CD14-positive monocyte (primary cell): ENCODE data around the gene SMAD3. TPM values are rescaled to one million over a fixed set of nuclear protein-coding genes. Genes with fewer than 3 reads are reported as not detected.

ENCODE experiments used
- DNase-seq, 3 donors: peaks; one replicate each; pipeline ENCODE4 v3.0.0-alpha.2; 2011 to 2022
- H2AFZ ChIP-seq: 2 replicates; pipeline ENCODE4 v1.6.0; 2012; ENCODE audit warnings: mild to moderate bottlenecking, low read depth, low read length, inconsistent platforms; ENCODE audit not compliant: insufficient read depth, poor library complexity, severe bottlenecking
- H3K27ac ChIP-seq, 2 donors: 1 replicate in 1 of 2; 2 replicates in 1 of 2; pipeline ENCODE4 v1.5.1; 2012 to 2013; ENCODE audit warnings: low read length in 2 of 2, control low read depth in 1 of 2, inconsistent platforms in 1 of 2, low read depth in 1 of 2, mild to moderate bottlenecking in 1 of 2
- H3K27me3 ChIP-seq, 2 donors: one replicate each; pipeline versions ENCODE4 v1.6.0 to v1.6.1; 2011 to 2013; ENCODE audit warnings: low read length in 2 of 2; ENCODE audit not compliant: control insufficient read depth in 2 of 2, insufficient read depth in 2 of 2
- H3K36me3 ChIP-seq, 2 donors: replicated peaks in 1 of 2; 1 replicate in 1 of 2; 2 replicates in 1 of 2; pipeline versions ENCODE4 v1.5.1 to v1.6.1; 2012 to 2013; ENCODE audit warnings: low read length in 2 of 2, control low read depth in 1 of 2, inconsistent platforms in 1 of 2, mild to moderate bottlenecking in 1 of 2; ENCODE audit not compliant: insufficient read depth in 2 of 2, control insufficient read depth in 1 of 2
- H3K4me1 ChIP-seq, 2 donors: 1 replicate in 1 of 2; 2 replicates in 1 of 2; pipeline versions ENCODE4 v1.5.1 to v1.6.1; 2012 to 2013; ENCODE audit warnings: low read length in 2 of 2, control low read depth in 1 of 2, inconsistent platforms in 1 of 2, mild to moderate bottlenecking in 1 of 2, moderate library complexity in 1 of 2; ENCODE audit not compliant: insufficient read depth in 2 of 2, control insufficient read depth in 1 of 2
- H3K4me2 ChIP-seq: replicated peaks from 2 replicates; pipeline ENCODE3; 2012; ENCODE audit warnings: low read length, moderate library complexity, mild to moderate bottlenecking; ENCODE audit not compliant: poor library complexity, severe bottlenecking; ENCODE audit errors: extremely low read depth
- H3K4me3 ChIP-seq, 3 experiments: fragments of 200-600 bp in 1 of 3; sonication (generic) in 1 of 3; replicated peaks in 1 of 3; 1 replicate in 2 of 3; 2 replicates in 1 of 3; pipeline ENCODE4 v1.5.1; 2011 to 2013; ENCODE audit warnings: low read length in 3 of 3, mild to moderate bottlenecking in 3 of 3, control low read depth in 2 of 3, low read depth in 2 of 3, inconsistent platforms in 1 of 3, moderate library complexity in 1 of 3
- H3K79me2 ChIP-seq: 2 replicates; pipeline ENCODE4 v1.6.0; 2012; ENCODE audit warnings: mild to moderate bottlenecking, control low read depth, inconsistent platforms, low read length, moderate library complexity; ENCODE audit not compliant: insufficient read depth
- H3K9ac ChIP-seq: 2 replicates; pipeline ENCODE4 v1.6.0; 2017; ENCODE audit warnings: low read length, mild to moderate bottlenecking; ENCODE audit not compliant: insufficient read depth, poor library complexity, severe bottlenecking
- H3K9me3 ChIP-seq, 2 donors: replicated peaks in 1 of 2; 1 replicate in 1 of 2; 2 replicates in 1 of 2; pipeline versions ENCODE4 v1.5.1 to v1.6.1; 2012 to 2013; ENCODE audit warnings: low read length in 2 of 2, control low read depth in 1 of 2; ENCODE audit not compliant: control insufficient read depth in 1 of 2, insufficient read depth in 1 of 2
- H4K20me1 ChIP-seq: 2 replicates; pipeline ENCODE4 v1.6.0; 2012; ENCODE audit warnings: mild to moderate bottlenecking, low read length, control low read depth, moderate library complexity; ENCODE audit not compliant: insufficient read depth
- H3K27ac Mint-ChIP-seq, 7 donors: one replicate each; pipeline ENCODE4 v1.8.0; 2020; ENCODE audit warnings: mild to moderate bottlenecking in 7 of 7, mixed read lengths in 7 of 7, moderate library complexity in 6 of 7, inconsistent platforms in 2 of 7
- H3K27me3 Mint-ChIP-seq, 3 donors: one replicate each; pipeline ENCODE4 v1.8.0; 2021 to 2022; ENCODE audit warnings: low read depth in 3 of 3, mild to moderate bottlenecking in 3 of 3, mixed read lengths in 3 of 3, moderate library complexity in 3 of 3, inconsistent platforms in 1 of 3
- H3K36me3 Mint-ChIP-seq, 2 donors: one replicate each; pipeline ENCODE4 v1.8.0; 2020; ENCODE audit warnings: mixed read lengths in 2 of 2, inconsistent platforms in 1 of 2, mild to moderate bottlenecking in 1 of 2
- H3K4me1 Mint-ChIP-seq: one replicate; pipeline ENCODE4 v1.8.0; 2020; ENCODE audit warnings: mild to moderate bottlenecking, mixed read lengths
- H3K4me3 Mint-ChIP-seq, 2 donors: one replicate each; pipeline ENCODE4 v1.8.0; 2020; ENCODE audit warnings: mild to moderate bottlenecking in 2 of 2, mixed read lengths in 2 of 2, moderate library complexity in 1 of 2
- H3K9me3 Mint-ChIP-seq, 7 donors: one replicate each; pipeline ENCODE4 v1.8.0; 2020 to 2022; ENCODE audit warnings: mixed read lengths in 7 of 7, mild to moderate bottlenecking in 6 of 7, moderate library complexity in 6 of 7, inconsistent platforms in 2 of 7
- CTCF ChIP-seq: fragments of 200-600 bp; IDR thresholded peaks from one replicate; pipeline ENCODE4 v1.8.0; 2022; ENCODE audit warnings: antibody characterized with exemption, mild to moderate bottlenecking
- WGBS: methylation state at CpG from one replicate; pipeline ENCODE4 v1.1.5; 2013; ENCODE audit warnings: missing lambda C conversion rate; ENCODE audit not compliant: insufficient coverage; 5-methylcytosine and 5-hydroxymethylcytosine counted together
- intact Hi-C, 2 donors: fragments of 100-400 bp; cut with micrococcal nuclease; formaldehyde crosslinking; loops; one replicate each; pipeline versions ENCODE4 v1.15.0 to v1.15.1; 2023
- polyA plus RNA-seq, 3 donors: library from polyadenylated mRNA; depleted of rRNA in 1 of 3; unstranded in 2 of 3; stranded (reverse) in 1 of 3; fragments of 300-500 nt in 2 of 3; fragments of >200 nt in 1 of 3; fragmentation: Illumina TruSeq in 2 of 3; gene quantifications; 1 replicate in 2 of 3; 2 replicates in 1 of 3; pipeline ENCODE4 v1.2.3, GENCODE V29; 2012 to 2021

SMAD3 gene
- polyA plus RNA-seq, 3 donors, result 4.4 to 41.7 (median 5.4) TPM

DNA sequence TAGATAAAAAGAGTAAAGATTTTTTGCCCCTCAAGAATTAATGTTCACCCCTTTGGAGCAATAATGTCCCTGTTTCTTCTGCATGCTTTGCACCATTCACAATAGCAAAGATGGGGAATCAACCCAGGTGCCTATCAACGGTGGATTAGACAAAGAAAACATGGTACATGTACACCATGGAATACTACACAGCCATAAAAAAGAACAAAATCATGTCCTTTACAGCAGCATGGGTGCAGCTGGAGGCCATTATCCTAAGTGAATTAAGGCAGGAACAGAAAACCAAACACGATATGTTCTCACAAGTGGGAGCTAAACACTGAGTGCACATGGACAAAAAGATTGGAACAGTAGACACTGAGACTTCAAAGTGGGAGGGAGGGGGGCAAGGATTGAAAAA, 153.9 kb downstream of the SMAD3 start:
- intact Hi-C loops, result no loop called here
- H3K4me1 Mint-ChIP-seq, result peaks cover 2% of the 10 kb centered on the region
- Histone ChIP-seq H4K20me1 (no peaks in the 10 kb centered on the region), H3K36me3 (peaks cover 0 to 41% of the 10 kb centered on the region in 2 donors), H3K4me2 (no peak overlapping the region), H3K4me1 (no peaks in the 10 kb centered on the region), H3K9ac (no peak overlapping the region), H2AFZ (no peak overlapping the region), H3K27ac (no peak overlapping the region), H3K79me2 (no peaks in the 10 kb centered on the region), H3K27me3 (no peaks in the 10 kb centered on the region), H3K4me3 (no peak overlapping the region), H3K9me3 (no peaks in the 10 kb centered on the region)
- H3K4me3 Mint-ChIP-seq, result no peak overlapping the region
- WGBS, result 100% methylated on average over 1 of the region's 2 CpGs
- DNase-seq, result no peak
- no peaks in the 10 kb centered on the region for H3K9me3 Mint-ChIP-seq
- no peak overlapping the region for H3K27ac Mint-ChIP-seq
- no peak for TF ChIP-seq CTCF
- H3K36me3 Mint-ChIP-seq, result peaks cover 33 to 36% of the 10 kb centered on the region in 2 donors
- H3K27me3 Mint-ChIP-seq, result no peaks in the 10 kb centered on the region

DNA sequence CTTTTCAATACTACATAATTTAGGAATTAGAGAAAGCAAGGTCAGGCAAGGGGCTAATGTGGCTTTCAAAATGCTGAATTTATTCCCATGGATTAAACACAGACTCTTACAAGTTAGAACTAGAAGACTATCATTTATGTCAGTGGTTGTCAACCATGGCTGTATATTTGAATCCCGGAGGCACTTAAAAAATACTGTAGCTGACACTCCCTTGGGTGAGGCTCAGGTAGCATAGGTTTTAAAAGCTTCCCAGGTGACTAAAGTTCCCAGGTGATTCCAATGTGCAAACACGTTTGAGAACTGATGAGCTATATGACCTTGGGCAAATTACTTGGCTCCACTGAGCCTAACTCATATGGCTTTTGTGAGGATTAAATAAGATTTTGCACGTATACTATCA, 159.5 kb downstream of the SMAD3 start:
- Histone ChIP-seq H3K4me1 (peaks cover 0 to 6% of the 10 kb centered on the region in 2 donors), H3K9ac (no peak overlapping the region), H3K27ac (no peak overlapping the region), H2AFZ (no peak overlapping the region), H3K9me3 (no peaks in the 10 kb centered on the region), H3K36me3 (peaks cover 0 to 66% of the 10 kb centered on the region in 2 donors), H3K79me2 (no peaks in the 10 kb centered on the region), H3K4me3 (no peak overlapping the region), H3K4me2 (no peak overlapping the region), H4K20me1 (no peaks in the 10 kb centered on the region), H3K27me3 (no peaks in the 10 kb centered on the region)
- H3K36me3 Mint-ChIP-seq, result peaks cover 38 to 43% of the 10 kb centered on the region in 2 donors
- H3K4me1 Mint-ChIP-seq, result peaks cover 8% of the 10 kb centered on the region
- no peak overlapping the region for H3K4me3 Mint-ChIP-seq
- WGBS, result no CpG with 5 or more reads among the region's 3 CpGs
- no peak for TF ChIP-seq CTCF
- H3K27ac Mint-ChIP-seq, result no peak overlapping the region
- DNase-seq, result no peak
- H3K27me3 Mint-ChIP-seq, result no peaks in the 10 kb centered on the region
- H3K9me3 Mint-ChIP-seq, result no peaks in the 10 kb centered on the region
- intact Hi-C loops, result no loop called here
